Smooth muscle cell of the brain vasculature (primary cell): ENCODE measurements around the gene SNAPC4.

Experiments used
- DNase-seq: peaks from one replicate; pipeline ENCODE4 v3.0.0-alpha.2; 2012; ENCODE audit warnings: low read depth, low spot score

SNAPC4 gene

GRCh38 chr9:136389396-136389795 is 10.6 kb downstream of the SNAPC4 start:
- DNase-seq = no peak

- no peak for DNase-seq
These were observed 12.8 kb downstream of the SNAPC4 start for GRCh38 chr9:136387217-136387616.

GRCh38 chr9:136386018-136386417 is 14.0 kb downstream of the SNAPC4 start:
- DNase-seq = no peak

GRCh38 chr9:136385015-136385414 is 15.0 kb downstream of the SNAPC4 start:
- no peak for DNase-seq

- DNase-seq = no peak
These were observed 16.5 kb downstream of the SNAPC4 start for GRCh38 chr9:136383436-136383835.

GRCh38 chr9:136381966-136382513 is 17.9 kb downstream of the SNAPC4 start:
- no peak for DNase-seq

- DNase-seq = no peak
These were observed 18.7 kb downstream of the SNAPC4 start for GRCh38 chr9:136381311-136381710.

- no peak for DNase-seq
These were observed 19.6 kb downstream of the SNAPC4 start for GRCh38 chr9:136380381-136380780.

GRCh38 chr9:136379891-136380290 is 20.1 kb downstream of the SNAPC4 start:
- DNase-seq = no peak

GRCh38 chr9:136379401-136379800 is 20.6 kb downstream of the SNAPC4 start:
- DNase-seq = no peak

GRCh38 chr9:136379003-136379287 is 21.0 kb downstream of the SNAPC4 start:
- DNase-seq = no peak

- DNase-seq = no peak
These were observed 21.6 kb downstream of the SNAPC4 start for GRCh38 chr9:136378170-136379002.

GRCh38 chr9:136377341-136378169 is 22.4 kb downstream of the SNAPC4 start:
- no peak for DNase-seq

- DNase-seq = no peak
These were observed 23.5 kb downstream of the SNAPC4 start for GRCh38 chr9:136376457-136376856.

GRCh38 chr9:136375096-136375495 is 24.9 kb downstream of the SNAPC4 start:
- no peak for DNase-seq

GRCh38 chr9:136374183-136374575 is 25.8 kb downstream of the SNAPC4 start:
- DNase-seq = no peak

GRCh38 chr9:136373300-136374182 is 26.4 kb downstream of the SNAPC4 start, which contains the start of gene CARD9:
CARD9 (minus strand) TSS chr9:136373669; CDS start chr9:136372078, 1,591 bp downstream.
- no peak for DNase-seq

GRCh38 chr9:136372561-136373299 is 27.2 kb downstream of the SNAPC4 start:
- DNase-seq = peak; percentile 43

GRCh38 chr9:136372006-136372405 is 28.0 kb downstream of the SNAPC4 start:
- DNase-seq = no peak

GRCh38 chr9:136371533-136371880 is 28.5 kb downstream of the SNAPC4 start:
- DNase-seq = no peak
